Fibroblast of pulmonary artery (primary cell): ENCODE data around the gene PLCH1.

ENCODE experiments used
- DNase-seq: peaks from one replicate; pipeline ENCODE4 v3.0.0-alpha.2; 2010; ENCODE audit warnings: low read depth
- H3K4me3 ChIP-seq: replicated peaks from 2 replicates; pipeline ENCODE4 v1.5.1; 2011; ENCODE audit warnings: low read depth, mild to moderate bottlenecking, control low read depth, low read length, moderate library complexity
- CTCF ChIP-seq: IDR thresholded peaks from 2 replicates; pipeline ENCODE4 v1.5.1; 2011; ENCODE audit warnings: mild to moderate bottlenecking, control low read depth, low read length, inconsistent platforms; ENCODE audit errors: missing control alignments

Gene PLCH1

GRCh38 chr3:155670335-155670734, 74.5 kb downstream of the PLCH1 start:
- TF ChIP-seq CTCF, result no peak
- no peak for DNase-seq

GRCh38 chr3:155667988-155668387, 76.9 kb downstream of the PLCH1 start:
- TF ChIP-seq CTCF, result no peak
- no peak overlapping the region for H3K4me3 ChIP-seq
- DNase-seq, result no peak

More at GRCh38 chr3:155670335-155670734, 74.5 kb downstream of the PLCH1 start:
- H3K4me3 ChIP-seq, result no peak overlapping the region

GRCh38 chr3:155664925-155665695, 79.8 kb downstream of the PLCH1 start:
- DNase-seq, result peak; percentile 85
- H3K4me3 ChIP-seq, result no peak overlapping the region
- TF ChIP-seq CTCF, result no peak

GRCh38 chr3:155663467-155664212, 81.2 kb downstream of the PLCH1 start:
- no peak overlapping the region for H3K4me3 ChIP-seq
- no peak for TF ChIP-seq CTCF
- DNase-seq, result no peak

- no peak for DNase-seq
- no peak for TF ChIP-seq CTCF
- no peak overlapping the region for H3K4me3 ChIP-seq
Observed at GRCh38 chr3:155661760-155662159, 83.1 kb downstream of the PLCH1 start.

- no peak for DNase-seq
- no peak for TF ChIP-seq CTCF
- H3K4me3 ChIP-seq, result no peak overlapping the region
Observed at GRCh38 chr3:155661042-155661441, 83.8 kb downstream of the PLCH1 start.
